GM19395 (cell line): ENCODE data around the gene LRMDA.

Experiments
- ATAC-seq: cut with Tn5 transposase; IDR thresholded peaks from one replicate; pipeline ENCODE4 v1.9.1; 2021; ENCODE audit warnings: mild to moderate bottlenecking, moderate library complexity; ENCODE audit not compliant: unreplicated experiment

Gene LRMDA

DNA sequence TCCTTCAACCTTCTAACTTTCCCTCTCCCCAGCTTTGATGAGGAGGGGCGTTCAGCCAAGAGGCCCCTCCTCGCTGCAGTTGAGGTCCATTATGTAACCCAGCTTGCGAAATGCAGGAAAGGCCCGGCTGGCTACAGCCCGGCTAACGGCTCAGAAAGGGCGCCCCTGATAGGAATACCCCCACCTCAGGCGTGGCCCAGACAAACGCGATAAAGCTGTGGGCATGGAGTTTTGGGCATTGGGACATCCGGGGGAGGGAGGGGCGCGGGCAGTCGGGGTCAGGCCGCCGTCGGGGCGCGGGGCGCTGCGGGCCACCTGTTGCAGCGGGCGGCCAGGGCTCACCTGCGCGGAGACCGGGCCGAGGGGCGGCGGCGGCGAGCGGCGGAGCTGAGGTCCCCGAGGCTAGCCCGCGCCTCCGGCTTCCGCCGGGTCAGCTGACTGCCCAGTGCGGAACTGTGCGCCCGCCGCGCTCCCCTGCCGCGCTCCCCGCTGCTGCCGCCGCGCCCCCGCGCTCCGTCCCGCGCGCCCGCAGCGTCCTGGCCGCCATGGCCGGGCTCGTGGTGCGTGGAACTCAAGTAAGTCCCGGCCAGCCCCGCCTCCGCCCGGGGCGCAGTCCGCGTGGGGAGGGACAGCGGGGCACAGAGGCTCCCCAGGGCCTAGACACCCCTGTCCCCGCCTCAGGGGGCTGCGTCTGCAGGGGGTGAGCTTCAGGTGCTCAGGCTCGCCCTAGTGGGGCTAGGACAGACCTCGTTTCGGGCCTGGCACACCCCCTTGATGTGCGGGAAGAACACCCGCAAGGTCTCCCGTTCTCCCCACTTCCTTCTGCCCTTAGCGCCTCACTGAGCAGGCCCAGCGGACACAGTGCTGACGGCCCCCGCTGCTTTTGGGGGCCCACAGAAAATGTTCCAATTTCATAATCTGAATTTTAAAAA, at the start of gene LRMDA:
LRMDA (plus strand) TSS at position 445 of the 932 bp plus-strand sequence.
- ATAC-seq: peak; percentile 46

- no peak for ATAC-seq
Observed at GRCh38 chr10:75386128-75386527, 45.3 kb upstream of the LRMDA start.

GRCh38 chr10:75388082-75388481, 43.3 kb upstream of the LRMDA start:
- ATAC-seq: no peak

- no peak for ATAC-seq
Observed at GRCh38 chr10:75390178-75390577, 41.2 kb upstream of the LRMDA start.

DNA sequence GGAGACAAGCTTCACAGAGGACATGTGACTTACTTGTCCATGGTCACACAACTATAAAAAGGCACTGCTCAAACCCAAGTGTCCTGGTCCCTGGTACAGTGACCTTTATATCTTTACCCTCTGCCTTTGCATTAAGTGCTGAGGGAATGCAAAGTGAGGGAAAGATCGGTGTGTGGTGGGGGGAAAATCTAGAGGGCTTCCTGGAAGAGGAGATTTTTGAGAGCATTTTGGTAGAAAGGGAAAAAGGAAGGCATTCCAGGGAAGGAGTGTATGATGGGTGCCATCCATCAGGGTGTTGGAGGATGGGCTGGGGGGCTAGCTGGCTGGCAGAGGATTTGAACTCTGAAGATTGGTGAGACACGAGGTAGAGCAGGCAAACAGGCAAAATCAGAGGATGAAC, 39.2 kb upstream of the LRMDA start:
- ATAC-seq: no peak

DNA sequence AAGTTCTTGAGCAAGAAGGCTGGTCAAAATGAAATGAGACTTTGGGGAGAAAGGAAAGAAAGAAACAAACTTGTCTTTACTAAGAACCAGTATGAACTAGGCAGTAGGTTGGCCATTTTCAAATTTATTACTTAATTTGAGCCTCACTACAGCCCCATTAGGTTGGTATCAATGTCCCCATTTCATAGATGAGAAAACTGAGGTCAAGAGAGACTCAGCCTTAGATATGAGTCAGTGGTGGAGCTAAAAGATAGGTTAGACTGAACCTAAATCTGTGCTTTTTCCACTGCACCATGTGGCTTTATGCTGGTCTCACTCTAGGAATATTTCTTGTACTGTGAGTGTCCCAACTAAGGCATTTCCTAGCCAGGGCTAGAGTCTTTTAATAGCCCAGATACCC, 38.7 kb upstream of the LRMDA start:
- no peak for ATAC-seq

DNA sequence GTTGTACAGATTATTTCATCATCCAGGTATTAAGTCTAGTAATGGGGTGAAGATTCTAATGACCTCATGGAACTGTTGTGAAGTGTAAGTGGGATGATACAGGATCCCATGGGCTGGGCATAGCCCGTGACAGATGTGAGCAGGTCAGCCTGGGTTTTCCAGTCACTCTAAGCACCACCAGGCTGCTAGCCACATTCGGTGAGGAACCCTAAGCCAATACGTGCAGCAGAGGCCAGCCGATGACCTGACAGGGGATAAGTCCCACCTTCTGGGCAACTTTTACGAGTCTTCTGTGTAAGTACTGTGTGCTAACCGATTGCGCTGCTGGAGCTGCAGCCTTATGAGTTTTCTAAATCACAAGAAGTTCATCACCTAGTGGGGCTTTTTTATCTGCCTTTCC, 37.2 kb upstream of the LRMDA start:
- ATAC-seq: no peak

- no peak for ATAC-seq
Observed at GRCh38 chr10:75395066-75395931, 36.1 kb upstream of the LRMDA start.

DNA sequence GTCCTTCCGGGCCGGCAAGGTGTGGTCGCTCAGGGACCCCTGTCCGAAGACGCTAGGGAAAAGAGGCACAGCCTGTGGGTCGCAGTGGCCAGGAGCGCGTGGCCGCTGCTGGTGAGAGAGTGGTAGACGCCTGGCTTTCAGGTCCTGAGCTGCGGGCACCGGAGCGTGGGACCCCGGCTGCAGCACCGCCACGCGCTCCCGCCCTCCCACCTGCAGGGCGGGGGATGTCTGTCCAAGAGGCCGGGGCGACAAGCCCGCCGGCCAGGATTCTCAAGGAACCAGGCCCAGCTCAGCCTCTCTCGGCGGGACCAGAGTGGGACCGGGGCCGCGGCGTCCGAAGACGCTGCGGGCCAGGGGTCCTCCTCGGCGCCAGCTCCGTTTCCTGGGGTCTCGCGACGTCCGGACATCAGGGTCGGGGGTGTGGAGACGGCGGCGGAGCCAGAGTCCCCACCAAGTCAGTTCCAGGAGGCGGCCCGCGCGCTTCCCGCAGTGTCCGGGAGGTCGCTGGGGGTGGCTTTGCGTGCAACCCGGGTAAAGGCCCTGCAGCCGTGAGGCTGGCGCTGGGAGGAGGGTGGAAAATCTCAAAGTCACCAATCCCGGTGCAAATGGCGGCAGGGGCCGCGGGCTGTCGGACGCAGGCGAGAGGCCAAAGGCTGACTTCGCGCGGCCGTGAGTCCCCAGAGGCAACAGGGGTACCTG, 35.3 kb upstream of the LRMDA start:
- ATAC-seq: no peak

DNA sequence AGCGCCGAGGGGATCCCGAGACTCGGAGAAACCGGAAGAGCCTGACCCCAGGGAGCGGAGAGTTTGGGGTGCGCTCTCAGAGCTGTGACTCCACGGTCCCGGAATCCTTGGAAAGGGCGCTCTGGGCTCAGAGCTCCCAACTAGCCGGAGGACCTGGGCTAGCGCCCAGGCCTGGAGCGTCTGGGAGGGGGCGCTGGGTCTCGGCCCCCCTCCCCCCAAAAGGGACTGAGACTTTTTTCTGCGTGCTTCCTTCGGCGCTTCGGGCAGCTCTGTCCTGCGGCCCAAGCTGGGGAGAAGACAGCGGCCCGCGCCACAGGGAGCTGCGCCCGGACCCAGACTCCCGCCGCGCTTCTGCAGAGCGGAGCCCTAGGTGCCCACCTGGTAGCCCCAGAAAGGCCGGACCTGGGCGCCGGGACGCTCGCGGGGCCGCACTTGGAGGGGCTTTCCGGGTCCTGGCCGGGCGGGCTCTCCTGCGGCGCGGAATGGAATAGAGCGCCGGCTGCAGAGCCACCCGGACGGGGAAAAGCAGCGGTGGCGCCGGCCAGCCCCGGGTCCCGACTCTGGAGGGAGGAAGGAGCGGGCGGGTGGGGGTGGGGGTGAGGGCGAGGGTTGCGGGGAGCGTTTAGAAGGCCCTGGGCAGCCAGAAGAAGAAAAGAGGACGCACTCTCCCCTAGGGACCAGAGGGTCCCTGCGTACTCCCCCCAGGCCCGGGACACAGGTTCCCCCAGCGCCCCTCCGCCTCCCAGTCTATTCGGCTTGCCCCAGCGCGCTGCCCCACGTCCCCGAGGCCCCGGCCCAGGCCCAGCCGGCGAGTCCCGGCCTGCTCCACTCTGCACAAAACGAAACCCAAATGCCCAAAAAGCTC, 34.6 kb upstream of the LRMDA start:
- no peak for ATAC-seq

DNA sequence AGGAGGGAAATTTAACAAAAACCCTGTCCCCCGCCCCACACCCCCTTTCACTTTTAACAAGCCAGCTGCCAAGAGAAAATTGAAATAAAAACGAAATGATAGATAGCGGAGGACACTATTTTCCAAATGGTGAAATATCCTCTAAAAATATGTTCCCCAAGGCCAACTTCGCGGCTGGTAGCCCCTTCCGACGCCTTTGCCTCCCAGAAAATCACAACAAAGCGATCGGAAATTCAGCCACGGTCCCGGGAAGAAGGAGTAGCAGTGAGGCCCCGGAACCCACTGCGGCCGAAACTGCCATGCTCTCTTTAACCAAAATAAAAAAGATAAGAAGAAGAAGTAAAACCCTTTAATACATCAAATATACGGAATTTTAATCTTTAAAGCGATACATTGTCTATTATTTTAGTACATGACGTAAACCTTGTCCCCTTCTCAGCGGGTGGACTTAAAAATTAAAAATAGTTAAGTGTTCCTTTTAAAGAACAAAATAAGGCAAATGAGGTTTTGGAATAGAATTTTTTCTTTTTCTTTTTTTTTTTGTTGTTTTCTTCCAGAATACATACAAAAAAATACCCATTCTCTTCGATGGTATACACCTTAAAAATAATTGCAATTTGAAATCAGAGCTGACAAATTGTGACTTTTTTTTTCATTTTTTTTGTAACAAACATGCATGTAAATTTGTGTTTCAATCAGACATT, 33.8 kb upstream of the LRMDA start:
- no peak for ATAC-seq

GRCh38 chr10:75398200-75398691, 33.2 kb upstream of the LRMDA start:
- no peak for ATAC-seq

GRCh38 chr10:75398692-75399460, 32.5 kb upstream of the LRMDA start:
- no peak for ATAC-seq

- no peak for ATAC-seq
Observed at GRCh38 chr10:75399461-75400162, 31.8 kb upstream of the LRMDA start.

DNA sequence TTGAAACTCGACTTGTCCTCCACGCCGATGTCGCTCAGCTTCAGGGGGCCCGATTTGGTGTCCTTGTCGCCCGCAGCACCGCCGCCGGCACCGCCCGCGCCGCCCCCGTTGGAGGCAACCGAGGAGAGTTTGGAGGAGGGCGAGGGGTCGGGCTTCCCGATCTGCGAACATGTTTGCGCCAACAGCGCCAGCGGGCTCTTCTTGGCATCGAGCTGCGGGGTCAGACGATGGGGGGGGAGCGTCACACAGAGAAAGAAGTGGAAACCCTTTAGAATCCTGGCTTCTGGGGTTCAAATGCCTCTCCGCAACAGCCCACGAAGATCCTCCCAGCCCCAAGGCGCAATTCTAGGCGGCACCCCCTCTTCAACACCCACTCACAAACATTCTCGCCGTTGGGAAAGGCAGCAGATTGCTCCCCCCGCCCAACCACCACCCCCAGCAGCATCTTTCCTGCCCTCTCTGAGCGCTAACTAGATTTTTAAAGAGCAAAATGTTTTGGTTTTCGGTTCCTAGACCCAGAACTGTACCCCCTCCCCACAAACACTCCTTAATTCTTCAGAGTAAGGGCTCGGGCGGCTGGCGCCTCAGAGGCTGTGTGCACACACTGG, 31.2 kb upstream of the LRMDA start:
- ATAC-seq: no peak

- peak; percentile 21 for ATAC-seq
Observed at GRCh38 chr10:75400771-75401568, 30.5 kb upstream of the LRMDA start.
